Sigmoid colon (tissue), 4 donors: Measurements from ENCODE around the gene FIGN.

ENCODE experiments used
- CTCF ChIP-seq, 4 experiments: fragments of 450-650 bp in 3 of 4; fragments of 200-600 bp in 1 of 4; IDR thresholded peaks; one replicate each; pipeline ENCODE4 v1.5.1; 2016 to 2019; ENCODE audit warnings: antibody characterized with exemption in 4 of 4, mild to moderate bottlenecking in 3 of 4, moderate library complexity in 2 of 4
- EP300 ChIP-seq, 4 donors: sonication (generic); formaldehyde crosslinking; IDR thresholded peaks; one replicate each; pipeline ENCODE4 v1.6.1; 2017; ENCODE audit warnings: antibody characterized with exemption in 4 of 4

GRCh38 chr2:163682695-163683094 is 53.1 kb downstream of the FIGN start:
- no peak for TF ChIP-seq EP300 (IDR thresholded peaks at IDR 0.05)
- no peak for TF ChIP-seq CTCF (IDR thresholded peaks at IDR 0.05)
